Omental fat pad (tissue), 4 donors: Measurements from ENCODE around the gene CILP2. TPM values are rescaled to one million over a fixed set of nuclear protein-coding genes. Genes with fewer than 3 reads are reported as not detected.

ENCODE experiments used
- ATAC-seq: fragments of 150-250 bp; one replicate; pipeline ENCODE4 v1.9.1; 2016; ENCODE audit warnings: mild to moderate bottlenecking, moderate library complexity; ENCODE audit not compliant: low FRiP score
- DNase-seq: peaks from one replicate; pipeline ENCODE4 v3.0.0-alpha.2; 2019; ENCODE audit warnings: low spot score
- total RNA-seq, 4 donors: library from RNA; depleted of rRNA; stranded (reverse); fragments of >200 nt; gene quantifications; one replicate each; pipeline ENCODE4 v1.1.0, GENCODE V29; 2016
- TF ChIP-seq, protein P1 (sequence below), 3 donors: fragments of 450-650 bp; IDR thresholded peaks; one replicate each; pipeline ENCODE4 v1.5.1; 2016 to 2017; ENCODE audit warnings: antibody characterized with exemption in 3 of 3, mild to moderate bottlenecking in 3 of 3, moderate library complexity in 2 of 3

CILP2 gene
- total RNA-seq, 4 donors from 2014 or later: 0.28 to 2.2 (median 0.38) TPM

- TF ChIP-seq, protein P1, sequence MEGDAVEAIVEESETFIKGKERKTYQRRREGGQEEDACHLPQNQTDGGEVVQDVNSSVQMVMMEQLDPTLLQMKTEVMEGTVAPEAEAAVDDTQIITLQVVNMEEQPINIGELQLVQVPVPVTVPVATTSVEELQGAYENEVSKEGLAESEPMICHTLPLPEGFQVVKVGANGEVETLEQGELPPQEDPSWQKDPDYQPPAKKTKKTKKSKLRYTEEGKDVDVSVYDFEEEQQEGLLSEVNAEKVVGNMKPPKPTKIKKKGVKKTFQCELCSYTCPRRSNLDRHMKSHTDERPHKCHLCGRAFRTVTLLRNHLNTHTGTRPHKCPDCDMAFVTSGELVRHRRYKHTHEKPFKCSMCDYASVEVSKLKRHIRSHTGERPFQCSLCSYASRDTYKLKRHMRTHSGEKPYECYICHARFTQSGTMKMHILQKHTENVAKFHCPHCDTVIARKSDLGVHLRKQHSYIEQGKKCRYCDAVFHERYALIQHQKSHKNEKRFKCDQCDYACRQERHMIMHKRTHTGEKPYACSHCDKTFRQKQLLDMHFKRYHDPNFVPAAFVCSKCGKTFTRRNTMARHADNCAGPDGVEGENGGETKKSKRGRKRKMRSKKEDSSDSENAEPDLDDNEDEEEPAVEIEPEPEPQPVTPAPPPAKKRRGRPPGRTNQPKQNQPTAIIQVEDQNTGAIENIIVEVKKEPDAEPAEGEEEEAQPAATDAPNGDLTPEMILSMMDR (IDR thresholded peaks at IDR 0.05): no peak
- no peak for ATAC-seq
These were observed 49.7 kb downstream of the CILP2 start for GRCh38 chr19:19587771-19588170.

DNA sequence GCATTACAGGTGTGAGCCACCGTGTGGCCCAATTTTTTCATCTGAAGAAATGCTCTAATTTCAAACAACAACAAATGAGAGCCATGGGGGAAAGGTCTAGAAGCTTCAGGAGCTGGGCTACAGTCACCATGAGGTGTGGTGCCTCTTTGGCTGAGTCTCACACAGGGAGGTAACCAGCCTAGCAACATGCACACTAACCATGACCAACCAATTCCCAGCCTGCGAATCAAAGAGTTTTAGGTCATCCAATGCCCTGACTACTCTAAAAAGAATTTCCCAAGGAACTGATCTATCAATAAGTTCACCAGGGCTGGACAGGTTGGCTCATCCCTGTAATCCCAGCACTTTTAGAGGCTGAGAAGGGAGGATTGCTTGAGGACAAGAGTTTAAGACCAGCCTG lies 50.5 kb downstream of the CILP2 start:
- no peak for DNase-seq
- TF ChIP-seq, protein P1 (IDR thresholded peaks at IDR 0.05): no peak
- no peak for ATAC-seq

More at GRCh38 chr19:19587771-19588170, 49.7 kb downstream of the CILP2 start:
- no peak for DNase-seq

- TF ChIP-seq, protein P1 (IDR thresholded peaks at IDR 0.05): no peak
- peak; percentile 42 for ATAC-seq
- no peak for DNase-seq
These were observed 53.2 kb downstream of the CILP2 start for GRCh38 chr19:19591133-19591825.

DNA sequence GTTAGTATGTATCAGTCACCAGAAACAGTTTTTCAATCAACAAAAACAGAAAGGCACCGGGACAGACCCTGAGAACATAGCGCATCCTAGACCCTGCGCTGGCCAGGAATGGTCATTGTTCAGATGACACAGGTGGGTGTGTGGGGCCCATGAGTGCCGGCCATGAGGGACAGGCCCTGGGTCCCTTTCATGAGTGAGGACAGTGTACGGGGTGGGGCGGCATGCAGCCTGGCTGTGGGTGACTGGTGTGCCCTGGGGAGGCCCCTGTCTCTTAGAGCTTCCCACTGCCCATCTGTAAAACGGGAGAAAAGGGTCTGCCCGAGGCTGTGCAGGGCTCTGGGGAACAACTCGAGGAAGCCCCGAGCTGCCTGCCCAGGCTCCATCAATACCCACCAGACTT lies 54.6 kb downstream of the CILP2 start:
- TF ChIP-seq, protein P1 (IDR thresholded peaks at IDR 0.05): no peak
- no peak for ATAC-seq

DNA sequence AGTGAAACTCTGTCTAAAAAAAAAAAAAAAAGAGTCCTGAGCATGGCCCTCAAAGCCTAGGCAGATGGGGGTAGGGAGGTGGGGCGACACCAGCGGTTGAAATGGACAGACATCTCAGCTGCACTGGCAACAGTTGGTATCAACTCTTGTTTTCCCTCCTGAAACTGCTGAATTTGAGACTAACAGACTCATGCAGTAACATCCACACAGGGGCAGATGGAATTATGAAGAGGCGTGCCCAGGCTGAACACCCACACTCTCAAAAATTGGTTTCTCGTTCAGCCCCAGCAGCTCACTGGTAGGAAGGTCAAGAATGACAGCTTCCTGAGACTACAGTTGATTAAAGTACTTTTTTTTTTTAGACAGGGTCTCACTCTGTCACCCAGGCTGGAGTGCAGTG lies 56.3 kb downstream of the CILP2 start:
- TF ChIP-seq, protein P1 (IDR thresholded peaks at IDR 0.05): no peak
- no peak for ATAC-seq
- no peak for DNase-seq

More for the DNA sequence above, 54.6 kb downstream of the CILP2 start:
- no peak for DNase-seq

DNA sequence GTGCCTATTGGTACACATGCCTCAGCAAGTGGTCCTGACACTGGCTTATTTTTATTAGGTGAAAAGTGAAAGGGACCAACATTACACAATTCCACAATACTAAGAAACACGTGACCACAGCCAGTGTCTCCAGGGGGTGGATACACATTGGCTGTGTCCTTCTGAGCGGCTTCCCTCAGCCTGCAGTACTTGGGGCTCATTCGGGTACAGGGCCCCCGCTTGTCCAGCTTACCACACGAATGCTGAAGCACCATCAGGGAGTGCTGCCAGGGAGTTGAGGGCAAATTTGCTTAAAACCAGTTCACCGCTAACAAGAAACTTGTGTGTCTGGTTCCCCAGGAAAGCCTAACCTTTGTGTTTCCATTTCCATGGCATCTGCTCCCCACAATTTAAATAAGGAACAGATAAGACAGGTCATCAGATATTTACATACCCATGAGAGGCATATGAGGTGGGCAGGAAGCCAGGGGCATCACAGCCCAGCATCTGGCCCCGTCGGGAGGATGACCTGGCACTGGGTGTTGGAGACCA lies 57.2 kb downstream of the CILP2 start:
- no peak for DNase-seq
- ATAC-seq: no peak
- TF ChIP-seq, protein P1 (IDR thresholded peaks at IDR 0.05): no peak

Other genes with a start within 250 kb of the CILP2 start
- 10 to 100 TPM; 22.8 to 31.2 (median 24.8) TPM for gene SUGP1, start 217.8 kb upstream of the CILP2 start, total RNA-seq
- gene MAU2, start 217.4 kb upstream of the CILP2 start, total RNA-seq: 10 to 100 TPM; 27.6 to 78.5 (median 44.3) TPM
- gene GATAD2A, start 132.6 kb upstream of the CILP2 start, total RNA-seq: 10 to 100 TPM; 25.9 to 80.3 (median 35.9) TPM
- 1 to 10 TPM in 2 of 4 donors, under 1 TPM in 1, not detected in 1; 0.75 to 3.6 (median 1.3) TPM for gene TSSK6, start 22.7 kb upstream of the CILP2 start, total RNA-seq
- gene NDUFA13, start 22.0 kb upstream of the CILP2 start, total RNA-seq: 10 to 100 TPM; 57.4 to 97.2 (median 63.9) TPM
- 1 to 10 TPM in 1 of 4 donors, under 1 TPM in 3; 0.75 to 1.1 (median 0.90) TPM for gene YJEFN3, start 9.4 kb upstream of the CILP2 start, total RNA-seq
- gene PBX4, start 80.4 kb downstream of the CILP2 start, total RNA-seq: 10 to 100 TPM in 1 of 4 donors, 1 to 10 TPM in 3; 2.2 to 10.1 (median 3.5) TPM
- gene LPAR2, start 90.0 kb downstream of the CILP2 start, total RNA-seq: 10 to 100 TPM in 1 of 4 donors, 1 to 10 TPM in 3; 6.5 to 26.0 (median 7.7) TPM
- 10 to 100 TPM in 3 of 4 donors, 1 to 10 TPM in 1; 7.7 to 47.3 (median 18.7) TPM for gene GMIP, start 105.4 kb downstream of the CILP2 start, total RNA-seq
- 100 to 1,000 TPM; 100 to 255 (median 143) TPM for gene ATP13A1, start 125.4 kb downstream of the CILP2 start, total RNA-seq
- 1 to 10 TPM; 3.0 to 9.1 (median 6.3) TPM for gene ZNF101, start 130.6 kb downstream of the CILP2 start, total RNA-seq
- gene ZNF14, start 194.8 kb downstream of the CILP2 start, total RNA-seq: 1 to 10 TPM; 5.0 to 8.5 (median 5.5) TPM